Activated CD4-positive, alpha-beta memory T cell treated with anti-CD3 and anti-CD28 coated beads for 36 hours (primary cell): Measurements from ENCODE around the gene KRT79. TPM values are rescaled to one million over a fixed set of nuclear protein-coding genes. Genes with fewer than 3 reads are reported as not detected.

Experiments used
- CTCF ChIA-PET: fragments of 350-600 bp; sonication (Branson Sonifier 250); formaldehyde crosslinking; loops from one replicate; lab custom pipeline; 2021; ENCODE audit warnings: antibody characterized with exemption, inconsistent platforms; lab: Charles Lee
- POLR2A ChIA-PET: fragments of 350-600 bp; sonication (Branson Sonifier 250); formaldehyde crosslinking; loops from one replicate; lab custom pipeline; 2021; ENCODE audit warnings: antibody characterized with exemption; lab: Charles Lee
- DNase-seq: peaks from one replicate; pipeline ENCODE4 v3.0.0-alpha.2; 2020
- H3K27ac Mint-ChIP-seq: one replicate; pipeline ENCODE4 v1.8.0; 2021; ENCODE audit warnings: mixed read lengths
- H3K27me3 Mint-ChIP-seq: one replicate; pipeline ENCODE4 v1.8.0; 2021; ENCODE audit warnings: mixed read lengths
- H3K36me3 Mint-ChIP-seq: one replicate; pipeline ENCODE4 v1.8.0; 2021; ENCODE audit warnings: mixed read lengths
- H3K4me1 Mint-ChIP-seq: one replicate; pipeline ENCODE4 v1.8.0; 2021; ENCODE audit warnings: low read depth, mixed read lengths
- H3K4me3 Mint-ChIP-seq: one replicate; pipeline ENCODE4 v1.8.0; 2021; ENCODE audit warnings: mild to moderate bottlenecking, mixed read lengths
- H3K9me3 Mint-ChIP-seq: one replicate; pipeline ENCODE4 v1.8.0; 2021; ENCODE audit warnings: mixed read lengths
- intact Hi-C: fragments of 100-400 bp; cut with micrococcal nuclease; formaldehyde crosslinking; loops from one replicate; pipeline ENCODE4 v1.15.1; 2023
- total RNA-seq, 2 experiments: library from RNA; stranded (reverse); gene quantifications; one replicate each; pipeline ENCODE4 v1.2.3, GENCODE V29; 2021

KRT79 gene
- total RNA-seq, 2 experiments from 2014 or later, result not detected

GRCh38 chr12:52813885-52814709 is 20.0 kb downstream of the KRT79 start, which contains the start of gene KRT4:
Gene KRT4 (minus strand): TSS chr12:52814116. CDS start chr12:52814058, 58 bp downstream.
- intact Hi-C loops, result no loop called here
- H3K27ac Mint-ChIP-seq, result no peak within 1 kb of the TSS
- no peaks in the 10 kb centered on the region for H3K36me3 Mint-ChIP-seq
- no peaks in the 10 kb centered on the region for H3K4me1 Mint-ChIP-seq
- peaks cover 4% of the 10 kb centered on the region for H3K27me3 Mint-ChIP-seq
- H3K4me3 Mint-ChIP-seq, result no peak within 1 kb of the TSS
- no peaks in the 10 kb centered on the region for H3K9me3 Mint-ChIP-seq
- ChIA-PET CTCF (interaction anchor here (1.6 kb wide), 1 partner anchor 71 kb away, joined by 3 read pairs; no protein-coding TSS in a partner anchor), POLR2A (no interaction called here)
- no peak for DNase-seq

GRCh38 chr12:52813203-52813819 is 20.8 kb downstream of the KRT79 start:
- no peak overlapping the region for H3K27ac Mint-ChIP-seq
- intact Hi-C loops, result no loop called here
- CTCF ChIA-PET, result interaction anchor here (1.6 kb wide), 1 partner anchor 72 kb away, joined by 3 read pairs; no protein-coding TSS in a partner anchor

GRCh38 chr12:52812749-52813148 is 21.4 kb downstream of the KRT79 start:
- intact Hi-C loops, result no loop called here
- peaks cover 3% of the 10 kb centered on the region for H3K27me3 Mint-ChIP-seq
- DNase-seq, result no peak
- H3K4me3 Mint-ChIP-seq, result no peak overlapping the region
- H3K27ac Mint-ChIP-seq, result no peak overlapping the region
- ChIA-PET CTCF (interaction anchor here (1.1 kb wide), 1 partner anchor 534 kb away, joined by 3 read pairs; no protein-coding TSS in a partner anchor), POLR2A (no interaction called here)
- no peaks in the 10 kb centered on the region for H3K9me3 Mint-ChIP-seq
- H3K4me1 Mint-ChIP-seq, result no peaks in the 10 kb centered on the region
- no peaks in the 10 kb centered on the region for H3K36me3 Mint-ChIP-seq

More at GRCh38 chr12:52813203-52813819, 20.8 kb downstream of the KRT79 start:
- POLR2A ChIA-PET, result no interaction called here
- DNase-seq, result no peak
- Mint-ChIP-seq H3K27me3 (peaks cover 2% of the 10 kb centered on the region), H3K4me3 (no peak overlapping the region), H3K9me3 (no peaks in the 10 kb centered on the region), H3K4me1 (no peaks in the 10 kb centered on the region), H3K36me3 (no peaks in the 10 kb centered on the region)

DNA sequence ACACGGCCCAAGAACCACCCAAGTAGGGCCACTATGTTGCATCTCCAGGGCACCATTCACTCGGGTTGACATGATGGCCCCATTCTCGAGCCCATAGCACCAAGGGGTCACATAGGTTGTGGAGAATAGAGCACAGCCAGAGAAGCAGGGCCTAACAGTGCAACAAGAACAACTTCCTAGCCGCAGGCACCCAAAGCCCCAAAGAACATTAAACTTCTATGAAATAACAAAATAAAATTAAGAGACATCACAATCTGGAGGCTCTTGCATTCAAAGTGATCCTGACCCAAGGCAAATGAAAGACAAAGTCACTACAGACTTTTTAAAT is 22.1 kb downstream of the KRT79 start:
- H3K4me3 Mint-ChIP-seq, result no peak overlapping the region
- no peak for DNase-seq
- CTCF ChIA-PET, result interaction anchor here (1.1 kb wide), 1 partner anchor 533 kb away, joined by 3 read pairs; no protein-coding TSS in a partner anchor
- H3K27ac Mint-ChIP-seq, result no peak overlapping the region
- H3K27me3 Mint-ChIP-seq, result peaks cover 4% of the 10 kb centered on the region
- H3K9me3 Mint-ChIP-seq, result no peaks in the 10 kb centered on the region
- no peaks in the 10 kb centered on the region for H3K36me3 Mint-ChIP-seq
- no peaks in the 10 kb centered on the region for H3K4me1 Mint-ChIP-seq
- POLR2A ChIA-PET, result no interaction called here
- intact Hi-C loops, result no loop called here

DNA sequence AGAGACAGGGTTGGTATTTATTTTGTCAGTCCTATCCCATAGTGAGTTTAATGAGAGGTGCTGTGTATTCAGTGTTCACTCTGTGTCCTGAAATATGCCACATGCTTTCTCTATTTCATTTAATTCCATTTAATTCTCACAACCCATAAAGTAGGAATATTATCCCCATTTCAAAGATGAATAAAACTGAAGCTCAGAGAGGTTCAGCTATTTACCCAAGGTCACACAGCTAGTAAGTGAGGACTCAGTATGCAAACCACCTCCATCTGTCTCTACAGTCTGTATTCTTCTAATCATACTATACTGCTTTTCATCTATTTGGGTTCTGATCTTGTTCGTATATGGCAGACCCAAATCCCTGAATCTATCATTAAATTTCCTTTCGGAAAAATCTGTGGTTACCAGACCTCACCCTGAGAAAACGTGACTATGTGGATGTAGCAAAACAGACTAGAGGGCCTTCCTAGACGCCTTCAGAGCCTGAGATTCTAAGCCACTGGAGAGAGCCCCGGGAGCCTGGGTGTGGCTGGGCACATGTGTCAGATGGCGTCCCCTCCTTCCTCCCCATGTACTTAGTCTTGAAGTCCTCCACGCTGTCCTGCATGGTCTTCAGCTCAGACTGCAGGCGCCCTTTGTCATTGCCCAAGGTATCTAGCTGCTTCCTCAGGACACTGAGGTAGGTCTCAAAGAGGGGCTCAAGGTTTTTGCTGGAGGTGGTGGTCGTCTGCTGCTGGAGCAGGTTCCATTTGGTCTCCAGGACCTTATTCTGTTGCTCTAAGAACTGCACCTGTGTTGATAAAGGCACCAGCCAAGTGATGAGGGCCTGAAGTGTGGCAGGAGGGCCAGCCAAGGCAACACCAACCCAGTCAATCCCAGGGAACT is 22.7 kb downstream of the KRT79 start:
- no peaks in the 10 kb centered on the region for H3K36me3 Mint-ChIP-seq
- H3K4me1 Mint-ChIP-seq, result no peaks in the 10 kb centered on the region
- intact Hi-C loops, result no loop called here
- no peak overlapping the region for H3K27ac Mint-ChIP-seq
- no peaks in the 10 kb centered on the region for H3K9me3 Mint-ChIP-seq
- no peak overlapping the region for H3K4me3 Mint-ChIP-seq
- POLR2A ChIA-PET, result no interaction called here
- no peak for DNase-seq
- CTCF ChIA-PET, result interaction anchor here (0.6 to 1.1 kb wide), 2 partner anchors 59 to 532 kb away, joined by 3 read pairs; no protein-coding TSS in a partner anchor
- H3K27me3 Mint-ChIP-seq, result peaks cover 4% of the 10 kb centered on the region

DNA sequence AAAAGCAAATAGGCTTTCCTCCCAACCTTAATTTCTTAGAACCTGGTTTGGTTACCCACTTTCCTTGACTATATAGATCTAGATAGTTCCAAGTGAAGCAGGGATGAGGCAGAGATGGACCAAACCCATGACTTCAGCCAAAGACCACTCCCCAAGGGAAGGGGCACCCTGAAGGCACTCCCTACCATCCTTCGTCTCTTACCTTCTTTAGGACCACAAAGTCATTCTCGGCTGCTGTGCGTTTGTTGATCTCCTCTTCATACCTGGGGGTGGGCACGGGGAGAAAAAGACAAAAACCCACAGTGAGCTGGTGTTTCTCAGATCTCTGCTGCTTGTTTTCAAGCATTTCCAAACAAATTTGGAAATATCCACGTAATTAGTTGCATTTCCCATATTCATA is 23.6 kb downstream of the KRT79 start:
- POLR2A ChIA-PET, result no interaction called here
- DNase-seq, result no peak
- H3K36me3 Mint-ChIP-seq, result no peaks in the 10 kb centered on the region
- H3K27ac Mint-ChIP-seq, result no peak overlapping the region
- no peaks in the 10 kb centered on the region for H3K4me1 Mint-ChIP-seq
- H3K9me3 Mint-ChIP-seq, result no peaks in the 10 kb centered on the region
- intact Hi-C loops, result no loop called here
- CTCF ChIA-PET, result interaction anchor here (0.6 to 1.1 kb wide), 2 partner anchors 60 to 69 kb away, joined by 3 read pairs; no protein-coding TSS in a partner anchor
- no peak overlapping the region for H3K4me3 Mint-ChIP-seq
- peaks cover 4% of the 10 kb centered on the region for H3K27me3 Mint-ChIP-seq

DNA sequence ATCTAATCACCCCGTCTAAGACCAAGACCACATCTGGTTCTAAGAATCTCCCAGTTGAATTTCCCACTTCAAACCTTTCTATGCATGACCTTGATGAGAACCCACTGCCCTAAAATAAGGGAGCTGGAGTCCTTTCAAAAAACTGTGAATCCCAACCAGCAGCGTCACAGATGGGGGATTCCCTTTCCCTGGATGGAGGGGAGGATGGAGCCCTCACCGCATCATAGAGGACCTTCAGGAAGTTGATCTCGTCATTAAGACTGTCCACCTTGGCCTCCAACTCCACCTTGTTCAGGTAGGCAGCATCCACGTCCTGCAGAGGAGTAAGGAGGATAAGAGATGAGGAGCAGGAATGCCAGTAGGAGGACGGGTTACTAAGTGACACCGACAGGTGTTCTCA is 24.9 kb downstream of the KRT79 start:
- no peaks in the 10 kb centered on the region for H3K36me3 Mint-ChIP-seq
- no peaks in the 10 kb centered on the region for H3K4me1 Mint-ChIP-seq
- H3K27ac Mint-ChIP-seq, result no peak overlapping the region
- intact Hi-C loops, result no loop called here
- no peak overlapping the region for H3K4me3 Mint-ChIP-seq
- no peak for DNase-seq
- H3K27me3 Mint-ChIP-seq, result peaks cover 4% of the 10 kb centered on the region
- POLR2A ChIA-PET, result no interaction called here
- no peaks in the 10 kb centered on the region for H3K9me3 Mint-ChIP-seq
- CTCF ChIA-PET, result interaction anchor here (1.1 kb wide), 1 partner anchor 71 kb away, joined by 3 read pairs; no protein-coding TSS in a partner anchor

- Mint-ChIP-seq H3K4me1 (no peaks in the 10 kb centered on the region), H3K9me3 (no peaks in the 10 kb centered on the region), H3K4me3 (no peak overlapping the region), H3K36me3 (no peaks in the 10 kb centered on the region), H3K27me3 (peaks cover 4% of the 10 kb centered on the region), H3K27ac (no peak overlapping the region)
- intact Hi-C loops, result no loop called here
- DNase-seq, result no peak
- ChIA-PET CTCF (no interaction called here), POLR2A (no interaction called here)
These were observed 25.4 kb downstream of the KRT79 start for GRCh38 chr12:52808573-52809160.

DNA sequence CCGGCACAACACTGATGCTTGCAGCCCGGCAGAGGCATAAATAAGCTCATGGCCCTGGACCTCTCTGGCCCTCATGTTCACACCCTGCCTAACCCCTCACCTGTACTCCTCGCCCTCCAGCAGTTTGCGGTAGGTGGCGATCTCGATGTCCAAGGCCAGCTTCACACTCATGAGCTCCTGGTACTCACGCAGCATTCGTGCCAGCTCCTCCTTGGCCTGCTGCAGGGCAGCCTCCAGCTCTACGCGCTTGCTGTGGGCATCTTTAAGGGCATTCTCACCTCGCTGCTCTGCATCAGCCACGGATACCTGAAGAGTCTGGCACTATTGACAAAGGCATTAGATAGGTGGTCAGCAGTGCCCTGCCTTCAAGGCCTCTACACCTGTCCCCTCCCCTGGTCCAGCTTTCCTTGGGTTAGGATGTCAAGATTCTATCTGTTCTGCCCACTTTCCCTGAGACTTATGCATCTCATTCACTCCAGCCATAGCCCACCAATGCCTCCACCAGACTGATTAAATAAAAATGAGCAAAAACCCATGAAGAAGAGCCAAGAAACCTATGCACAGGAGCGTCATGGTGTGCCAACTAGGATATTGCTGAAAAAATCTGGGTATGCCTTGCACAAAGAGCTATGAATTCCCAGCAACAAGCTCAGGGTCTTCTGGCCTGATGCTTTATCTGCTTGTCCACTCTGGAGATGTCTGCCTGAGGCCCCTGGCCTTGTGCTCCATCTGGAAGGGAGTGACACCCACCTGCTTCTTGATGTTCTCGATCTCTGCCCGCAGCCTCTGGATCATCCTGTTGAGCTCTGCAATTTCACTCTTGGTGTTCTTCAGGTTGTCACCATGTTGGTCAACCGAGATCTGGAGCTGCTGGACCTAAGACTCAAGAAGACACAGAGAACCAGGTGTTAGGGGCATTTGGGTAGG is 26.3 kb downstream of the KRT79 start:
- ChIA-PET CTCF (interaction anchor here (0.9 kb wide), 1 partner anchor 77 kb away, joined by 3 read pairs; no protein-coding TSS in a partner anchor), POLR2A (no interaction called here)
- Mint-ChIP-seq H3K4me1 (no peaks in the 10 kb centered on the region), H3K36me3 (no peaks in the 10 kb centered on the region), H3K4me3 (no peak overlapping the region), H3K27ac (no peak overlapping the region), H3K9me3 (no peaks in the 10 kb centered on the region), H3K27me3 (peaks cover 4% of the 10 kb centered on the region)
- intact Hi-C loops, result no loop called here
- no peak for DNase-seq

GRCh38 chr12:52806821-52807543 is 27.1 kb downstream of the KRT79 start:
- POLR2A ChIA-PET, result no interaction called here
- no peak overlapping the region for H3K4me3 Mint-ChIP-seq
- intact Hi-C loops, result no loop called here
- DNase-seq, result no peak
- peaks cover 4% of the 10 kb centered on the region for H3K27me3 Mint-ChIP-seq
- H3K36me3 Mint-ChIP-seq, result no peaks in the 10 kb centered on the region
- no peaks in the 10 kb centered on the region for H3K4me1 Mint-ChIP-seq
- H3K9me3 Mint-ChIP-seq, result no peaks in the 10 kb centered on the region
- CTCF ChIA-PET, result interaction anchor here (0.9 kb wide), 1 partner anchor 78 kb away, joined by 3 read pairs; no protein-coding TSS in a partner anchor
- no peak overlapping the region for H3K27ac Mint-ChIP-seq
